Nephron (organoid): ENCODE data around the gene KSR1.
A peak's percentile ranks its signal among the peaks of the same experiment; 100 is the strongest.
"Not testable (repeated sequence)": the region's sequence is repeated elsewhere in the genome, so short reads cannot be mapped to it uniquely, and the experiment has no call there.

ENCODE experiments used
- H3K27ac Mint-ChIP-seq, 3 experiments: 2 replicates each; pipeline ENCODE4 v1.8.0; 2020; ENCODE audit warnings: mixed read lengths in 3 of 3, mild to moderate bottlenecking in 2 of 3, moderate library complexity in 1 of 3
- H3K27me3 Mint-ChIP-seq: 2 replicates; pipeline ENCODE4 v1.8.0; 2021; ENCODE audit warnings: low read depth, mild to moderate bottlenecking, moderate library complexity, mixed read lengths
- H3K36me3 Mint-ChIP-seq: 2 replicates; pipeline ENCODE4 v1.8.0; 2020; ENCODE audit warnings: low read depth, mixed read lengths
- H3K4me1 Mint-ChIP-seq: 2 replicates; pipeline ENCODE4 v1.8.0; 2020; ENCODE audit warnings: mixed read lengths
- H3K4me3 Mint-ChIP-seq, 3 experiments: 2 replicates each; pipeline ENCODE4 v1.8.0; 2020; ENCODE audit warnings: mild to moderate bottlenecking in 3 of 3, mixed read lengths in 3 of 3, moderate library complexity in 2 of 3
- H3K9me3 Mint-ChIP-seq: 2 replicates; pipeline ENCODE4 v1.8.0; 2020; ENCODE audit warnings: mixed read lengths
- CTCF ChIP-seq, 3 experiments: fragments of 200-600 bp; sonication (generic); IDR thresholded peaks; one replicate each; pipeline ENCODE4 v1.5.0; 2021; ENCODE audit warnings: antibody characterized with exemption in 3 of 3; ENCODE audit not compliant: unreplicated experiment in 3 of 3

Gene KSR1

GRCh38 chr17:27439342-27439741 lies 16.9 kb upstream of the KSR1 start:
- Mint-ChIP-seq H3K4me1 (no peaks in the 10 kb centered on the region), H3K27ac (no peak overlapping the region), H3K27me3 (peaks cover 4% of the 10 kb centered on the region), H3K36me3 (no peaks in the 10 kb centered on the region), H3K4me3 (no peak overlapping the region), H3K9me3 (no peaks in the 10 kb centered on the region)
- no peak for TF ChIP-seq CTCF (IDR thresholded peaks at IDR 0.05; ENCODE audit: unreplicated experiment in 3 of 3)

GRCh38 chr17:27442702-27443101 lies 13.5 kb upstream of the KSR1 start:
- no peak for TF ChIP-seq CTCF (IDR thresholded peaks at IDR 0.05; ENCODE audit: unreplicated experiment in 3 of 3)
- H3K4me1 Mint-ChIP-seq: peaks cover 9% of the 10 kb centered on the region
- no peaks in the 10 kb centered on the region for H3K9me3 Mint-ChIP-seq
- no peak overlapping the region for H3K4me3 Mint-ChIP-seq
- peaks cover 4% of the 10 kb centered on the region for H3K27me3 Mint-ChIP-seq
- H3K36me3 Mint-ChIP-seq: no peaks in the 10 kb centered on the region
- no peak overlapping the region for H3K27ac Mint-ChIP-seq

GRCh38 chr17:27443491-27443890 lies 12.8 kb upstream of the KSR1 start:
- H3K36me3 Mint-ChIP-seq: no peaks in the 10 kb centered on the region
- TF ChIP-seq CTCF (IDR thresholded peaks at IDR 0.05; ENCODE audit: unreplicated experiment in 3 of 3): no peak
- H3K4me1 Mint-ChIP-seq: peaks cover 9% of the 10 kb centered on the region
- no peak overlapping the region for H3K4me3 Mint-ChIP-seq
- H3K27me3 Mint-ChIP-seq: peaks cover 4% of the 10 kb centered on the region
- no peak overlapping the region for H3K27ac Mint-ChIP-seq
- H3K9me3 Mint-ChIP-seq: no peaks in the 10 kb centered on the region

GRCh38 chr17:27445971-27446370 lies 10.3 kb upstream of the KSR1 start:
- TF ChIP-seq CTCF (IDR thresholded peaks at IDR 0.05; ENCODE audit: unreplicated experiment in 3 of 3): no peak
- no peaks in the 10 kb centered on the region for H3K9me3 Mint-ChIP-seq
- H3K36me3 Mint-ChIP-seq: no peaks in the 10 kb centered on the region
- no peak overlapping the region for H3K4me3 Mint-ChIP-seq
- peaks cover 13% of the 10 kb centered on the region for H3K27me3 Mint-ChIP-seq
- peaks cover 9% of the 10 kb centered on the region for H3K4me1 Mint-ChIP-seq
- no peak overlapping the region for H3K27ac Mint-ChIP-seq

GRCh38 chr17:27446569-27447301 lies 9.5 kb upstream of the KSR1 start:
- Mint-ChIP-seq H3K4me1 (peaks cover 9% of the 10 kb centered on the region), H3K27ac (peak overlapping the region in 1 of 3 experiments; percentile 28), H3K36me3 (no peaks in the 10 kb centered on the region), H3K4me3 (no peak overlapping the region), H3K27me3 (peaks cover 13% of the 10 kb centered on the region), H3K9me3 (no peaks in the 10 kb centered on the region)
- no peak for TF ChIP-seq CTCF (IDR thresholded peaks at IDR 0.05; ENCODE audit: unreplicated experiment in 3 of 3)

GRCh38 chr17:27448534-27448933 lies 7.7 kb upstream of the KSR1 start:
- H3K4me1 Mint-ChIP-seq, H3K36me3 Mint-ChIP-seq, H3K4me3 Mint-ChIP-seq, H3K9me3 Mint-ChIP-seq, H3K27ac Mint-ChIP-seq: not testable (repeated sequence)
- H3K27me3 Mint-ChIP-seq: peaks cover 21% of the 10 kb centered on the region
